Parathyroid adenoma (tissue), 2 donors: ENCODE measurements around the gene ACAA1.

Source experiments
- H2AFZ ChIP-seq: fragments of 300-600 bp; sonication (generic); one replicate; pipeline ENCODE4 v1.7.0; 2017; ENCODE audit warnings: antibody characterized with exemption, mild to moderate bottlenecking
- H3K27ac ChIP-seq: fragments of 300-600 bp; sonication (generic); one replicate; pipeline ENCODE4 v1.7.0; 2017
- H3K27me3 ChIP-seq: fragments of 300-600 bp; sonication (generic); one replicate; pipeline ENCODE4 v1.7.0; 2017; ENCODE audit warnings: low read length; ENCODE audit not compliant: control insufficient read depth, insufficient read depth
- H3K36me3 ChIP-seq: fragments of 300-600 bp; sonication (generic); one replicate; pipeline ENCODE4 v1.7.0; 2017; ENCODE audit warnings: low read length; ENCODE audit not compliant: control insufficient read depth, insufficient read depth
- H3K4me1 ChIP-seq: fragments of 300-600 bp; sonication (generic); one replicate; pipeline ENCODE4 v1.7.0; 2017; ENCODE audit warnings: control low read depth
- H3K4me2 ChIP-seq: fragments of 300-600 bp; sonication (generic); one replicate; pipeline ENCODE4 v1.7.0; 2017; ENCODE audit warnings: low read length
- H3K4me3 ChIP-seq: fragments of 300-600 bp; sonication (generic); one replicate; pipeline ENCODE4 v1.7.0; 2017; ENCODE audit warnings: low read depth, low read length
- H3K79me2 ChIP-seq: fragments of 300-600 bp; sonication (generic); one replicate; pipeline ENCODE4 v1.7.0; 2017; ENCODE audit warnings: control low read depth
- H3K9ac ChIP-seq: fragments of 300-600 bp; sonication (generic); one replicate; pipeline ENCODE4 v1.7.0; 2017; ENCODE audit warnings: mild to moderate bottlenecking
- H3K9me3 ChIP-seq: fragments of 300-600 bp; sonication (generic); one replicate; pipeline ENCODE4 v1.7.0; 2017; ENCODE audit warnings: low read length; ENCODE audit not compliant: control insufficient read depth
- CTCF ChIP-seq: fragments of 300-600 bp; sonication (generic); IDR thresholded peaks from one replicate; pipeline ENCODE4 v1.7.0; 2017; ENCODE audit warnings: antibody characterized with exemption, mild to moderate bottlenecking
- donor health status: primary hyperparathyroidism.

The ACAA1 gene

GRCh38 chr3:38141173-38141951 lies 4.4 kb upstream of the ACAA1 start:
- no peak for TF ChIP-seq CTCF
- H2AFZ ChIP-seq, result no peak overlapping the region
- H3K79me2 ChIP-seq, result peaks cover 3% of the 10 kb centered on the region
- H3K4me3 ChIP-seq, result no peak overlapping the region
- peaks cover 6% of the 10 kb centered on the region for H3K4me1 ChIP-seq
- no peaks in the 10 kb centered on the region for H3K36me3 ChIP-seq
- H3K9me3 ChIP-seq, result no peaks in the 10 kb centered on the region
- no peak overlapping the region for H3K4me2 ChIP-seq
- H3K27ac ChIP-seq, result no peak overlapping the region
- H3K27me3 ChIP-seq, result no peaks in the 10 kb centered on the region
- no peak overlapping the region for H3K9ac ChIP-seq

- Histone ChIP-seq H3K4me1 (peaks cover 10% of the 10 kb centered on the region), H3K79me2 (peaks cover 9% of the 10 kb centered on the region), H2AFZ (no peak overlapping the region), H3K36me3 (no peaks in the 10 kb centered on the region), H3K9ac (no peak overlapping the region), H3K9me3 (no peaks in the 10 kb centered on the region), H3K27ac (no peak overlapping the region), H3K4me3 (no peak overlapping the region), H3K27me3 (no peaks in the 10 kb centered on the region), H3K4me2 (no peak overlapping the region)
- TF ChIP-seq CTCF, result no peak
Observed at GRCh38 chr3:38140326-38141172, 3.6 kb upstream of the ACAA1 start.

- Histone ChIP-seq H3K4me3 (peak overlapping the region; percentile 85), H3K4me1 (peaks cover 16% of the 10 kb centered on the region), H3K27ac (no peak overlapping the region)
Observed at GRCh38 chr3:38139652-38140051, 2.7 kb upstream of the ACAA1 start.

GRCh38 chr3:38139191-38139590 lies 2.3 kb upstream of the ACAA1 start:
- Histone ChIP-seq H3K4me2 (peak overlapping the region; percentile 82), H3K9me3 (no peaks in the 10 kb centered on the region), H3K27me3 (no peaks in the 10 kb centered on the region), H3K4me3 (peak overlapping the region; percentile 85), H3K79me2 (peaks cover 16% of the 10 kb centered on the region), H3K36me3 (no peaks in the 10 kb centered on the region), H3K27ac (peak overlapping the region; percentile 88), H3K9ac (no peak overlapping the region), H2AFZ (peak overlapping the region; percentile 93), H3K4me1 (peaks cover 16% of the 10 kb centered on the region)
- TF ChIP-seq CTCF, result no peak

More at GRCh38 chr3:38139652-38140051, 2.7 kb upstream of the ACAA1 start:
- no peak for TF ChIP-seq CTCF
- Histone ChIP-seq H3K9me3 (no peaks in the 10 kb centered on the region), H3K79me2 (peaks cover 16% of the 10 kb centered on the region), H3K36me3 (no peaks in the 10 kb centered on the region), H3K9ac (no peak overlapping the region), H3K4me2 (peak overlapping the region; percentile 82), H3K27me3 (no peaks in the 10 kb centered on the region), H2AFZ (peak overlapping the region; percentile 93)
